DMS114 treated with DMSO at 0.1 percent for 48 hours (cell line): ENCODE measurements around the gene TSPAN17.

ENCODE experiments used
- DNase-seq: peaks from one replicate; lab custom pipeline; 2025; ENCODE audit not compliant: unreplicated experiment; lab: John Stamatoyannopoulos, UW

The TSPAN17 gene

DNA sequence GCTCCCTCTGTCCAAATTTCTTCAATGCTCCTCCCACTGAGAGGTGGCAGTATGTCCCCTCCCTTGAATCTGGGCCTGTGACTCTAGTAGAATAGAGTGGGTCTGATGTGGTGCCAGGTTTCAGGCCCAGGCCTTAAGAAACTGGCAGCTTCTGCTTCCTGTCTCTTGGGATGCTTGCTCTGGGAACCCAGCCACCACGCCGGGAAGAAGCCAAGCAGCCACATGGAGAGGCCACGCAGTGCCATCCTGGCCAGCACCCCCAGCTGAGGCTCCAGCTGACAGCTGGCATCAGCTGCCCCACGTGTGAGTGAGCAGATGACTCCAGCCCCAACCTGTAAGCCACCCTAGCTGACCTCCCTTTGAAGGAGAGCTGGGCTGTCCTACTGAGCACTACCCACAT is 7.3 kb upstream of the TSPAN17 start:
- no peak for DNase-seq

DNA sequence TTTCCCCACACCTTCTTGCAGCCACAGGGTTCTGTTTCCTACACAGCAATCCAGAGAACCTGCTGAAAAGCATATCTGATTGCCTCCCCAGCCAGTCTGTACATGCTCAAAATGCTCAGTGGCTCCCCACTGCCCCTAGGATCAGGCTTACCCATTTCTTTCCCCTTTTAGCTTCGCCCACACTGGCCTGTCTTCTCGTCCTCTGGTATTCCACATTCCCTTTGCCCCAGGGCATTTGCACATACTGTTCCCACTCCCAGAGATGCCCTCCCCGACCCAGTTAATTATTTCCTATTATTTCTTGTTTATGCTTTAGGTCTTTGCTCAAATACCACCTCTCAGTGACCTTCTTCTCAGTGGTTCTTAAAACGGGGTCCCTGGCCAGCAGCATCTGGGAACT is 6.7 kb upstream of the TSPAN17 start:
- DNase-seq, result no peak

DNA sequence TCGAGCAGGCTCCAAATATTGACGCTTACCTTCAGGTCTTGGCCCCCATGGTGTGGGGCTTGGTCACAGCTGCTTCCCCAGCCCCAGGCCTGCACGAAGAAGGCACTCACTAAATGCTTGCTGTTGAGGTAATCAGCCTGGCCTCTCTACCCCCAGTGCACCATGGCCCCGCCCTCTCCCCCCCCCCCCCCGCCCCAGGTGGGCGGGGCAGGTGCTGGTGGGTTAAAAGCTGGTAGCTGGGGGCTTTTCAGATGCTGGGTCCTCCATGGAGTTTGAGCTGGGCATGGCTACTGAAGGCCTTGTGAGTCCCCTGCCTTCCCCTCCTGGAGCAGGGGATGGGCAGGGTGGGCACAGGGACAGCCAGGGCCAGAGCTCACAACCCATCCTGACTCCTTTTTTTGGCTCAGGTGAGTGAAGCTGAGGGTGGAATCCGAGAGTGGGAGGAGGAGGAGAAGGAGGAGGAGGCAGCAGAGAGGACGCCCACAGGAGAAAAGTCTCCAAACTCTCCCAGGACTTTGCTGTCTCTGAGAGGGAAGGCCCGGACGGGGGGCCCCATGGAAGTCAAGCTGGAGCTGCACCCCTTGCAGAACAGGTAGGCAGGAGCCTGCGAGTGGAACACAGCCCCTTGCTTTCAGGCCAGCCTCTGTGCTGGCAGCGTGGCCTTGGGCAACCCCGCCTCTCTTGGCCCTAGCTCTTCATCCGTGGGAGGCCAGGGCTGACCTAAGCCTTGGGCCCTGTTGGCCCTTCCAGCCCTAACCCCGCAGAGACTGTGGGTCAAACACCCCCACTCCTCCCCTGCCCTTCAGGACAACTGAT is 4.4 kb upstream of the TSPAN17 start:
- DNase-seq, result no peak

DNA sequence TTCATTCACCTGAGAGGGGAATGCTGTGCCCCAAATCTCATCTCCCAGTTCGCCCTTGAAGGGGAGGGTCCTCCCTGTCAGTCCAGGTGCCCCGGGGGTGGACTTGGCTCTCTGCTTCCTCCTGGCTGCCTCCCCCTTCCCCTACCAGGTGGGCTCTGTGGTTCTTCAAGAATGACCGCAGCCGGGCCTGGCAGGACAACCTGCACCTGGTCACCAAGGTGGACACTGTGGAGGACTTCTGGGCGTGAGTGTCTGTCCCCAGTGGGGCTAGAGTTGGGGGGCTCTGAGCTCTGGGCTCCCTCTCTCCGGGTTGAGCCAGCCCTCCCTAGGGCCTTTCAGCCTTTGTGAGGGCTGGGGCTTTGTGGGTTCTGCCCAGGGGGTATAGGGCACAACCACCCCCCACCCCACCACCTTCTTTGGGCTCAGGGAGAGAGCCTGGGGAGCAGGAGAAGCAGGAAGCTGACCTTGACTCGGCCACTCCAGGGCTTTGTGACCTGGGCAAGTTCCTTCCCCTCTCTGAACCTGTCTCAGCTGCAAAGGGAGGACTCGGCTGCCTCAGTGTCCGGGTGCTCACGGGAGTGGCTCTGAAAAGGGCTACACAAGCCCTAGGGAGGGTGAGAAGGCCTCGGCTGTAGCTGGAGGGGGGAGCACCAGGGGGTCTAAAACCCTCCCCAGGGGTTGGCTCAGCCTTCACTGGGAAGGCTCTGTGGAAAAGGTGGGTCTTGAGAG is 3.6 kb upstream of the TSPAN17 start:
- DNase-seq, result no peak

DNA sequence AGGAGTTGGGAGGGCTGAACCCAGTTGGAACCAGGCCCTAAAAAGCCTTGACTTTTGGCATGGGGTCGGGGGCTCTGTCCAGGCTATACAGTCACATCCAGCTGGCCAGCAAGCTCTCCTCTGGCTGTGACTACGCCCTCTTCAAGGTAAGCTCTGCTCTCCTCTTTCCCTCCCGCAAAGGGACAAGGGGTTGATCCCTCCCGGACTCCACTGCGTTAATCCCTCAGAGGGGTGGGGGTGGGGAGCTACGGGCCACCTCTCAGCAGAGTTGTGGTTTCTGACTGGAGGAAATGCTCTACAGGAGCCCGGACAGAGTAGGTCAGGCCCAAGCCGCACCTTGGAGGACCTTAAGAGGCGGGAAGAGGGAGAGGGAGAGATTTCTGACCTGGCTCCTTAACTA is 3.0 kb upstream of the TSPAN17 start:
- DNase-seq, result no peak

DNA sequence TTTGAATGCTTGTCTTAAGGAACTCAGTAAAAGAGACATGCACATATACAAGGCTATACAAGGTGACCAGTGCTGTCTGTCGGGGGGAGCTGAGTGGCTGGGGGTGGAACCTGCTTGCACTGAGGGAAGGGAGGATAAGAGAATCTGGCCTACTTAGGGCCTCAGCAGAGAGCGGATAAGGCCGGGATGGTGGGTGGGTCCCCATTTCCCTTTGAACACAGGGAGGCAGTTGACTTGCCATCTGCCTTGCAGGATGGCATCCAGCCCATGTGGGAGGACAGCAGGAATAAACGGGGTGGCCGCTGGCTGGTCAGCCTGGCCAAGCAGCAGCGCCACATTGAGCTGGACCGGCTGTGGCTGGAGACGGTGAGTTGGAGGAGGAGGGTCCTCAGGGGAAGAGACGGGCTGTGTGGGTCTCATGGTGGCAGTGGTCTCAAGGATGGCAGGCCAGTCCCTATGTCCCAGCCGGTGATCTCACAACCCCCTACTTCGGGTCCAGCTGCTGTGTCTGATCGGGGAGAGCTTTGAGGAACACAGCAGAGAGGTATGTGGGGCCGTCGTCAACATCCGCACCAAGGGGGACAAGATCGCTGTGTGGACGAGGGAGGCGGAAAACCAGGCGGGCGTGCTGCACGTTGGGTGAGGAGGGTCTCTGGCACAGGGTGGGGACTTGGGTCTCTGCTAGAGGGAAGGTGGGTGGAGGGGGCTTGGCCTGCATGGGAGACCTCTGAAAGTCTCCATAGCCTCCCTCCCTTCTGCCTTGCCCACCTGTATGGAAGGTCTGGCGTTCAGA is 2.2 kb upstream of the TSPAN17 start:
- no peak for DNase-seq

DNA sequence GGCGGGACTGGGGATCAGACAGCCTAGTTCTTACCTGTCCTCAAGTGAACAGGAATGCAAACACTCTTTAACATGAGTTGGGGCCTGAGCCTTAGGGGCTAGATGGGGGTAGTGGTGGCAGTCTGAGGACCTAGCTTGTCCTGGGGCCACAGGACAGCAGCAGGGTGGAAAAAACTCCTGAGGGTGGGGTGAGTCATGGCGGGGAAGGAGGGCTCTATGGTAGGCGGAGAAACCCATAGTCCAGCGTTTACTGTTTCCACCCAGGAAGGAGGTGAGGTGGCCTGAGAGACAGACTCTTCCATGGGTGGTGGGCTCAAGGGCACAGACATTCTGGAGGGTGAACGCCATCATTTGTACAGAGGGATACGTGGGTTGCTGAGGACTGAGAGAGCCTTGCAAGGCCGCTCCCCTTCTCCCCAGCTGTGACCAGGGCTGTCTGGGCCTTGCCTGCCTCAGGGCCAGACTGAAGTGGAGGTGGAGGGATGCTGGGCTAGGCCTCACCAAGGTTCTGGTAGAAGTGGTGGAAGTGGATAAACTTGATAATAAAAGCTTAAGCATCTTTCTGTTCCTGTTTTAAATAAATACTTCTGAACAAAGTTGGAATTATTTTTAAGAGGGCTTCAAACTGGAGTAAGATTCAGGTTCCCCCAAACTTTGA is 1.1 kb upstream of the TSPAN17 start:
- DNase-seq, result no peak

DNA sequence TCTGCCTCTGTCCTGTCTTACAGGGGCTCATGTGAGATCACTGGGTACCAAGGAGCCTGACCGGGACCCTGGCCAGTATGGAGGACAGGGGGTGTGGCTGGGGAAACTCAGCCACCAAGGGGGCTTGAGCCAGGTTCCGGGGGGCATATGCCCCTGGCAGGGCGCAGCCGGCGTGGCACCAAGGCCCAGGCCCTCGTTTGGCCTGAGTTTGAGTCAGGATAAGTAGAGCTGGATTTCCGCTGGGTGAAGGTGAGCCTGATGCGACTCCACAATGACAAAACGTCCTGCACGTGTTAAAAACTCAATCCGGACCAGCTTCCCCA is 616 bp upstream of the TSPAN17 start:
- DNase-seq, result no peak

DNA sequence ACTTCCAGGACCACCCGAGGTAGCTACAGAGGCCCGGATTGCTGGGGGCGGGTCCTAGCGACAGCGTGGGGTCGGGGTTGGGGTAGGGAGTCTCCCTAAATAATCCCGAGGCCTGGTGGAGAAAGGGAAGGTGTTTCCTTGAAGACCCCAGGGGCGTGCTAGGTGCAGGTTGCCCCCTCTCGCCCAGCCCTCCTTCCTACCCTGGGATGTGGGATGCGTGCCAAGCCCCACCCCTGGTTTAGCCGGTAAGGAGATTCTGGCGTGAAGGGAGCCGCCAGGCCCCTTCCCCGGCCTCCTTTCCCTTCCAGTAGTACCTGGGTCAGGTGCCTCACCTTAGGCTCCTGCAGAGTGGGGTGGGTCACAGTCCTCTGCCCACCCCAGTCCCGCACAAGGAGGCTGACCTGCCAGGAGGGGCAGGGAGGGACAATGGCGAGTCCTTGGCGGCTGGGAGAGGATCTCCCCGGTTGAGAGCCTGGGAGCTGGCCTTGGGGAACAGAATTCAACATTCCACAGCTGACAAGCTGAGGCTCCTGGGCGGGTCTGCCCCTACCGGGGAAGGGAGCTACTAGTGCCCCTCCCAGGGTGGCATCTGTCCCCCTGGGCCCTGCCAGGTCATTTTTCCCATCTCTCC is 674 bp downstream of the TSPAN17 start:
- DNase-seq, result no peak

DNA sequence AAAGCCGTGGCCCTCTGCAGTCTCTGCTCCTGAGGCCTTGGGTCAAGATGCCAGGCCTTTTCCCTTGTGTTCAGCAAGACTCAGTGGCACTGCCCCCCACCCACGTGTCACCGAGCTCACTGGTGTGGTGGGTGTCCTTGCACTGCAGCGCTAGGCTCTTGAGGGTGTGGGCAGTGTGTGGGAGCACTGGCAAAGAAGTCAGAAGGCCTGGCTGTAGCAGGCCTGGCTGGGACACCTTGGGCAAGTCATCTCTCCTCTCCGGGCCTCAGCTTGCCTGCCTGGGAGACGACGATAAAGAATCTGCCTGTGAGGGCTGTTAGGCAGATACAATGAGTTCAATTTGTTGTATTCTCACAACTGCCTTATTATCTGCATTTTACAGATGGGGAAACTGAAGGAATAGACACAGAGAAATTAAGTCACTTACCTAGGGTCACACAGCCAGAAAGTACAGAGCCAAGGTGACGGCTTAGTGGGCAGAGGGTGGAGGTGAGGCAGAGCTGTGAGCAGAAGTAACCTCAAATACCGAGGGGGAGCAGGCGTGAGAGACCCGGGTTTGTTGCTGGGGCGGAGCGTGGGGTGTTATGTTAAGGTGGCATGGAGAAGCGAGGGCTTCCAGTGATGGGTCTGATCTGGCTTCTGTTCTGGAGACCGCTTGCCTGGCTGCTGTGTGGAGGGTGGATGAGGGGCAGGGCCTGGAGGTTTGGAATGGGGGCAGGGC is 1.4 kb downstream of the TSPAN17 start:
- no peak for DNase-seq

DNA sequence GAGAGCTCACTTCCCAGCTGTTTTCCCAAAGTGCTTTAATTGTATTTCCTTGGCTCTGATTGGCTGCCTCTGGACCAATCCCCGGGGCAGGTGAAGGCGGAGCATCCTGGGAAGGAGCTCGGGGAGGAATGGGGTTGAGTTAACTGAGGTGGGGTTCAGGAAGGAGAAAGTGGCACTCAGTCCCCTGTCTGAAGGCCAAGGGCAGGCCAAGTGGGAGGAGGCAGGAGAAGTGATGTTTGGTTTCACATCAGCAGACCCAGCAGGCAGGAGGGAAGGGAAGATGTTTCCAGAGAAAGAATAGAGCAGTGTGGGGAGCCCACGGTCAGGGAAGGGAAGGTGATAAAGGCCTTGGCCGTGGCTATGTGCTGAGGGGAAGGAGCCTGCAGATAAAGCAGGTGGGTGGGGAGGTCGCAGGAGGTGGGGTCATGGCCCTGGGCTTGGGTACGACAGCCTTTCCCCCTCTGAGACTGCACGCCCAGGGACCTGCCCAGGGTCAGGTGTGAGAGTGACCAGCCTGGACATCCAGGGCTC is 3.1 kb downstream of the TSPAN17 start:
- no peak for DNase-seq

DNA sequence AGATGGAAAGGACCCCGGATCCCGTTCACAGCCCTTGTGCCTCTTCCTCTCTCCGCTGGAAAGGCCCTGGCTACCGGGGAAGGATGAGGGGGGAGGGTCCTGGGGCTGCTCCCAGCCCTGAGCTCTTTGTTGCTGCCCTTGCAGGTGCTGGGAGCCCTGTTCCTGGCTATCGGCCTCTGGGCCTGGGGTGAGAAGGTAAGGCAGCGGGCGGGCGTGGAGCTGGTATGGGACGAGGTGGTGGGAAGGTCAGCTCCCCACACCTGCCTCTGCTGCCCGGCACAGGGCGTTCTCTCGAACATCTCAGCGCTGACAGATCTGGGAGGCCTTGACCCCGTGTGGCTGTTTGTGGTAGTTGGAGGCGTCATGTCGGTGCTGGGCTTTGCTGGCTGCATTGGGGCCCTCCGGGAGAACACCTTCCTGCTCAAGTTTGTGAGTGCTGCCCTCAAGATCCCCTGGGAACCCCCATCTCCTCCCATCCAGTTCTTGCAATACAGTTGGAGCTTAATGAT is 4.2 kb downstream of the TSPAN17 start:
- DNase-seq, result no peak

DNA sequence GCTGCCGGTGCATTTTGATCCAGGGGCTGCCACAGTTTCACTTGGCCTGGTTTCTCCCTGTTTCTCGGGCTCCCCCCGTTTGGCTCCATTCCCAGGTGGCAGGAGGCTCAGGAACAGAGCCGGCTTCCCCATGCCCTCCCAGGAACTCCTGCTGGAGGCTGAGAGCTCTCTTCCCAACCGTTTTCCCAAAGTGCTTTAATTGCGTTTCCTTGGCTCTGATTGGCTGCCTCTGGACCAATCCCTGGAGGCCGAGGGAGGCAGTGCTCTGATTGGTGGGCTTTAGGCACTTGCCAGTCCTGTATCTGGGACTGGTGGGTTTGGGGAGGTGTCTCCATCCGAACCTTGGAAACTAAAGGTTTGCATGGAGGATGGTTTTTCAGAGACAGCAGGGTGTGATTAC is 4.9 kb downstream of the TSPAN17 start:
- no peak for DNase-seq

DNA sequence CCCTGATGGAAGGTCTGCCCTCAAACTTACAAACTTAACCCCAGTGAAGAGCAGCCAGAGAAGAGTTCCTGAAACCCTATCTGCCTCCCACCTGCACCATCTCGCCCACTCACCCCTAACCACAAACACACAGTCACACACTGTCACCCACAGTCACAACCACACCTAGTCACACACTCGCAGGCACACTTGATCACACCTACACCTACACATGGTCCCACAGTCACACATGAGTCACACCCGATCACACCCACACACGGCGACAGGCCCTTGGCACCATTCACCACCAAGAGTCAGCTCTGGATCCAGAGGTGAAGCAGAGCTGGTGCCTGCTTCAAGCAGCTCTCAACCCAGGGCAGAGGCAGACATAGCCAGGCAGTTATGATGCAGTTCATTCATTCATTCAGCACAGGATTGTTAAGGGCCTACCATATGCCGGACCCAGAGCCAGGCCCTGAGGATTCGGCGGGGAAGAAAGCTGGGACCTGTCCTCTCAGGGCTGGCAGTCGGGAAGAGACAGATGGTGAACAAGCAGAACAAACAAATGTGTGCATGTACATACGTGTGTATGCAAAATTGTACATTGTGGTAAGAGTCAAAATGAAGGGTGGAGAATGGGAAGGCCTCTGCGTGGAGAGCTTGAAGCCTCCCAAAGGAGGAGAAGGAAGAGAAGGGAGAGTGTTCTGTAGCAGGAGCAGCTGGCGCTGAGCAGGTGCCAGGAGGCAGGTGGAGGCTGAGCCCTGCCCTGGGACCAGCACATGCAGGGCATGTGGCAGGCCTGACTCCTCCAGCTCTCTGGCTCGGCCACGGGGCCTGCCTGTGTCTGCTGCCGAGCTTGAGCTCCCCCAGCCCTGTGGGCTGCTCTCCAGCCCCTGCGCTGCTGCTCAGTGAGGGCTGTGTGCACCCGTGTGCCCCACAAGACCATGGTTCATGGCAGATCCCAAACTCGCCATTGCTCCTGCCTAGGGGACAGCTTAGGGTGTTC is 6.4 kb downstream of the TSPAN17 start:
- no peak for DNase-seq

DNA sequence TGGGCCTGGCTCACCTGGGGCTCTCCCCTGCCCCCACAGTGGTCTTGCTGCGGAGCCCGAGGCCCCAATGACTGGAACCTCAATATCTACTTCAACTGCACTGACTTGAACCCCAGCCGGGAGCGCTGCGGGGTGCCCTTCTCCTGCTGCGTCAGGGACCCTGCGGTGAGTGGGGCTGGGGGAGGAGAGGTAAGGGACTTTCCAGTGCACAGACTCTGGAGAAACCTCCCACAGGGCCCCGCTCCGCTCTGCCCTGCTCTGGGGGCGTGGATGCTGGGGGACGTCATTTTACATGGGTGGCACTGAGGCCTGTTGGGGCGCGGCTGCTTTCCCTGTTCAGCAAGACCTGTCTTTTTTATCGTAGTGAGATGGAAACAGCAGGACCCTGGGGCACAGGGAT is 7.6 kb downstream of the TSPAN17 start:
- no peak for DNase-seq

DNA sequence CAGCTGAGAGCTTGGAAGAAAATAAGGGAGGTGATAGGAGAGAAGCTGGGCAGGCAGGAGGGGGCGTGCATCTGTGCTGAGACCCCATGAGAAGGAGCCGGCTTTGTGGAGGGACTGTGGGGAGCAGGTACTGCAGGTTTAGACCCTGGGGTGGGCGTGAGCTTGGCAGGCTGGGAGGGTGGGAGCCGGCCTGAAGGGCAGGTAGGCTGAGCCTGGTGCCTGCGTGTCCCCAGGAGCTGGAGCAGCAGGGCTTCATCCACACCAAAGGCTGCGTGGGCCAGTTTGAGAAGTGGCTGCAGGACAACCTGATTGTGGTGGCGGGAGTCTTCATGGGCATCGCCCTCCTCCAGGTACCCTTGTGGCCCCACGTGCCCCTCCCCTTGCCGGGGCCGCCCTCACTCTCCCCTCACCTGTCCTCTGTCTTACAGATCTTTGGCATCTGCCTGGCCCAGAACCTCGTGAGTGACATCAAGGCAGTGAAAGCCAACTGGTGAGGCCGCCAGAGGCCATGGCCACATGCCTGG is 9.2 kb downstream of the TSPAN17 start:
- DNase-seq, result no peak

DNA sequence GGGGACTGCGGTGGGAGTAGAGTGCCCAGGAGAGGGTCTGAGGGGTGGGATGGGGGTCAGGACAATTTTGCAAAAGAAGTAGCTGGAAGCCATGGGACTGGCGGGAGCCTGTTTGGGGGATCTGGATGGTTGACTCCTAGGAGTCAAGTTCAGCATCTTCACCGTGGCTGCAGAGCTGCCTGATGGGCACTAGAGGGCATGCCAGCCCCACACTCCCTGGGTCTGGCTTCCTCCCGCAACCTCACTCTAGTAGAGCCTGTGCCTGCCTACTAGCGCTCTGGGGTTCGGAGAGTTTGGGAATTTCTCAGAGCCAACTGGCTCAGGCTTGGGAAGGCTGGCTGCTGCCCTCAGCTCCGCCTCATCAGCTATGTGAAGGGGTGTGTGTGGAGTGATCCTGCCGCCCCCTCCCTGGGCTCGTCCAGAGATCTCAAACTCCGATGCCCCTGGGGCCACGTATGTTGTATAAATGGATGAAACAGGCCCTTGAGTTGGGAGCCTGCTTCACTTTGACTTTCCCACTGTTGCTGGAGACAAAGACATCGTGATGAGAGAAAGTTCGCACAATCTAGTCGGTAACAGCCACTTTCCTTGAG is 10.8 kb downstream of the TSPAN17 start:
- DNase-seq, result peak; percentile 55
